Ishikawa (cell line): Measurements from ENCODE around the gene TROAP.

ENCODE experiments used
- CEBPB ChIP-seq: IDR thresholded peaks from 2 replicates; pipeline ENCODE4 v1.6.1; 2012
- EGR1 ChIP-seq: IDR thresholded peaks from 2 replicates; pipeline ENCODE4 v1.6.1; 2012
- EP300 ChIP-seq: IDR thresholded peaks from 2 replicates; pipeline ENCODE4 v1.6.1; 2012; ENCODE audit warnings: borderline replicate concordance
- FOXM1 ChIP-seq: IDR thresholded peaks from 2 replicates; pipeline ENCODE4 v1.6.1; 2012; ENCODE audit warnings: low read depth, borderline replicate concordance
- NFIC ChIP-seq: IDR thresholded peaks from 2 replicates; pipeline ENCODE4 v1.6.1; 2012
- RAD21 ChIP-seq: IDR thresholded peaks from 2 replicates; pipeline ENCODE4 v1.6.1; 2012; ENCODE audit warnings: low read depth
- TAF1 ChIP-seq: IDR thresholded peaks from 2 replicates; pipeline ENCODE4 v1.6.1; 2012; ENCODE audit warnings: low read depth, mild to moderate bottlenecking
- TCF12 ChIP-seq: IDR thresholded peaks from 2 replicates; pipeline ENCODE4 v1.6.1; 2012; ENCODE audit warnings: low read depth
- TEAD4 ChIP-seq: IDR thresholded peaks from 2 replicates; pipeline ENCODE4 v1.6.1; 2012
- ZBTB7A ChIP-seq: IDR thresholded peaks from 2 replicates; pipeline ENCODE4 v1.6.1; 2012; ENCODE audit warnings: low read depth
- TF ChIP-seq, protein P1 (sequence below): IDR thresholded peaks from 2 replicates; pipeline ENCODE4 v1.6.1; 2012; ENCODE audit warnings: low read depth, mild to moderate bottlenecking
- TF ChIP-seq, protein P2 (sequence below): IDR thresholded peaks from 2 replicates; pipeline ENCODE4 v1.6.1; 2012

DNA sequence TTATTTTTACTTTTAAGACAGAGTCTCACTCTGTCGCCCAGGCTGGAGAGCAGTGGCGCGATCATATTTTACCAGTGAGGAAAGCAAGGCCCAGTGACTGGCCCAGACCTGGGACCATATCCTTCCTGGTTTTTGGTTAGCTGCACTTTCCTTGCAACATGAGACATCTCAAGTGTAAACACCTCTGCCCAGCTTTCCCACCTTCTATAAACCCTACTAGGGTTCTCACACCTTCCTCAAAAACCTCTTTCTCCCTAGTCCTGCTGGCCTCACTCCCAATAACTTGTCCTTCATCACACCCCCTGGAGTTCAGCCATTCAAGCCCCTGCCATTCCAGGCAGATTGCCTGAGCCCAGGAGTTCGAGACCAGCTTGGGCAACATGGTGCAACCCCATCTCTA, 38.4 kb upstream of the TROAP start:
- TF ChIP-seq TAF1, result no peak
- TF ChIP-seq, protein P1, sequence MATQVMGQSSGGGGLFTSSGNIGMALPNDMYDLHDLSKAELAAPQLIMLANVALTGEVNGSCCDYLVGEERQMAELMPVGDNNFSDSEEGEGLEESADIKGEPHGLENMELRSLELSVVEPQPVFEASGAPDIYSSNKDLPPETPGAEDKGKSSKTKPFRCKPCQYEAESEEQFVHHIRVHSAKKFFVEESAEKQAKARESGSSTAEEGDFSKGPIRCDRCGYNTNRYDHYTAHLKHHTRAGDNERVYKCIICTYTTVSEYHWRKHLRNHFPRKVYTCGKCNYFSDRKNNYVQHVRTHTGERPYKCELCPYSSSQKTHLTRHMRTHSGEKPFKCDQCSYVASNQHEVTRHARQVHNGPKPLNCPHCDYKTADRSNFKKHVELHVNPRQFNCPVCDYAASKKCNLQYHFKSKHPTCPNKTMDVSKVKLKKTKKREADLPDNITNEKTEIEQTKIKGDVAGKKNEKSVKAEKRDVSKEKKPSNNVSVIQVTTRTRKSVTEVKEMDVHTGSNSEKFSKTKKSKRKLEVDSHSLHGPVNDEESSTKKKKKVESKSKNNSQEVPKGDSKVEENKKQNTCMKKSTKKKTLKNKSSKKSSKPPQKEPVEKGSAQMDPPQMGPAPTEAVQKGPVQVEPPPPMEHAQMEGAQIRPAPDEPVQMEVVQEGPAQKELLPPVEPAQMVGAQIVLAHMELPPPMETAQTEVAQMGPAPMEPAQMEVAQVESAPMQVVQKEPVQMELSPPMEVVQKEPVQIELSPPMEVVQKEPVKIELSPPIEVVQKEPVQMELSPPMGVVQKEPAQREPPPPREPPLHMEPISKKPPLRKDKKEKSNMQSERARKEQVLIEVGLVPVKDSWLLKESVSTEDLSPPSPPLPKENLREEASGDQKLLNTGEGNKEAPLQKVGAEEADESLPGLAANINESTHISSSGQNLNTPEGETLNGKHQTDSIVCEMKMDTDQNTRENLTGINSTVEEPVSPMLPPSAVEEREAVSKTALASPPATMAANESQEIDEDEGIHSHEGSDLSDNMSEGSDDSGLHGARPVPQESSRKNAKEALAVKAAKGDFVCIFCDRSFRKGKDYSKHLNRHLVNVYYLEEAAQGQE, result no peak
- TF ChIP-seq NFIC, result no peak
- TF ChIP-seq CEBPB, result no peak
- TF ChIP-seq EP300, result no peak
- TF ChIP-seq FOXM1, result no peak
- no peak for TF ChIP-seq RAD21
- TF ChIP-seq ZBTB7A, result no peak
- TF ChIP-seq, protein P2, sequence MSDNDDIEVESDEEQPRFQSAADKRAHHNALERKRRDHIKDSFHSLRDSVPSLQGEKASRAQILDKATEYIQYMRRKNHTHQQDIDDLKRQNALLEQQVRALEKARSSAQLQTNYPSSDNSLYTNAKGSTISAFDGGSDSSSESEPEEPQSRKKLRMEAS, result no peak
- TF ChIP-seq TCF12, result no peak
- TF ChIP-seq TEAD4, result no peak
- no peak for TF ChIP-seq EGR1
